EL (cell line): ENCODE measurements around the gene TENM3.

Source experiments
- DNase-seq: peaks from one replicate; pipeline ENCODE4 v3.0.0-alpha.2; 2016

Gene TENM3

GRCh38 chr4:182644683-182645050 is 401.5 kb downstream of the TENM3 start:
- peak; percentile 22 for DNase-seq

GRCh38 chr4:182645511-182645910 is 402.3 kb downstream of the TENM3 start:
- DNase-seq: no peak

DNA sequence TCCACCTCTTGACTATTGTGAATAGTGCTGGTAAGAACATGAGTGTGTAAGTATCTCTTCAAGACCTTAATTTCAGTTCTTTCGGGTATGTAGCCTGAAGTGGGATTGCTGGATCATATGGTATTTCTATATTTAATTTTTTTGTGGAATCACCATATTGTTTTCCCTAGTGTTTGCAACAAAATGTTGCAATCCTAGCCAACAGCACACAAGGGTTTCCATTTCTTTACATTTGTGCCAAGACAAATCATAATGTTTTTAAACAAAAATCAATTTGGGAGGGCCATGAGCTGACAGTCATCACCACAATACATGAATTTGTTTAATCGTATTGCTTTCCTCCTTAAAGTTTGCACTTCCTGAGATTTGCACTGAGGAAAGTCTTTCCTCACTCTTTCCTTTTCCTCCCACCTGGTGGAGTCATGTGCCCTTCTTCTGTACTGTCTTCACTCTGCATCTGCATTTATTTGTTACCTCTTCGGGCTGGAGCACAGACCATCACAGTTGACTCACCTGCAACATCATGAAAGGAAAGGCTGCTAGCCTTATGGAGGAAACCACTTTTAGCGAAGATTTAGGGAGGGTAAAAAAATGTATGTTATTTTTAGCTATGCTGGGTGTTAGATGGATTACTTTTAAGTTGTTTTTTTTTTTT is 404.6 kb downstream of the TENM3 start:
- no peak for DNase-seq

DNA sequence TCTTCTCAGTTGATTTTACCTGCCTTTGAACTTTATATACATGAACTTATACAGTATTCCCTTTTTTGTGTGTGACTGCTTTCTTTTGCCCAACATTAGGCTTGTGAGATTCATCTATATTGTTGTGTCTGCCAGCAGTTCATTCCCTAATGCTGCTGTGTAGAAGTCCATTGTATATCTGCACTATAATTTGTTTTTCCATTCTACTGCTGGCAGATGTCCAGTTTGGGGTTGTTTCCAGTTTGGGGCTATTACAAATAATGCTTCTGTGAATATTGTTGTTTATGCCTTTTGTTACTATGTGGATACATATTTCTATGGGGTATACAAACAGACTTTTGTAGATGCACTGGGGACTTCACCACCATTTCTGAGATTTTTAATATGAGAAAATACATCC is 405.6 kb downstream of the TENM3 start:
- no peak for DNase-seq

DNA sequence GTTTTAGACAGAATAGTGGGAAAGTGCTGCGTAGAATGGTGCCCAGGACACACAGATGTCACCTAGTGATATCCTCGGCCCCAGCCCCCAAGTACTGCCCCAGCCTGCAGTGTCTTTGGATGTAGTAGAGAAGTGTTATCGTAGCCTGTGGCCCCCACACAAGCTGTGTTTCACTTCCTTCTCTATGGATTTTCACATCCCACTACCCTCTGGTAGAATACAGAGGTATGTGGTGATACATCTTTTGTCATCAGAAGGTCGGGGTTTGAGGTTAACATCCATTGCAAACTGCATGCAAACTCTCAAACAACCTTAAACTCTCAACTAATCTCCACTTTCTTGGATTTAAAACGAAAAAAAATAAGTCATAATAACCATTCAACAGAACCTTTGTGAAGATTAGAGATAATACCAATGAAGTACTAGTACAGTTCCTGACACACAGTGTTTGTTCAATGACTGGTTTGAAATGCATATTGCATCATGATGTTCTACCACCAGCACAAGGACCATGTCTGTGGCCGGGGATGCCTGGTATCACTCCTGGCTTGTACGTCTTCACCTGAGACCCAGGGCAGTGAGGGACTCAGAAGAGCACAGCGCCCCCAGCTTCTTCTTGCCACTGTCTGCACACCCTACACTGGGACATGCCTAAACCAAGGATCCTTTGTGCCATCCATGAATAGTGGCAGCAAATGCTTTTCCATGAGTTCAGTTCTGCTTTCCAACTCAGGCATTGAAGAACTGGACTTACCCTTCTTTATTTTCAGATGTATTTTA is 406.7 kb downstream of the TENM3 start:
- no peak for DNase-seq

GRCh38 chr4:182653596-182653995 is 410.4 kb downstream of the TENM3 start:
- peak; percentile 11 for DNase-seq

DNA sequence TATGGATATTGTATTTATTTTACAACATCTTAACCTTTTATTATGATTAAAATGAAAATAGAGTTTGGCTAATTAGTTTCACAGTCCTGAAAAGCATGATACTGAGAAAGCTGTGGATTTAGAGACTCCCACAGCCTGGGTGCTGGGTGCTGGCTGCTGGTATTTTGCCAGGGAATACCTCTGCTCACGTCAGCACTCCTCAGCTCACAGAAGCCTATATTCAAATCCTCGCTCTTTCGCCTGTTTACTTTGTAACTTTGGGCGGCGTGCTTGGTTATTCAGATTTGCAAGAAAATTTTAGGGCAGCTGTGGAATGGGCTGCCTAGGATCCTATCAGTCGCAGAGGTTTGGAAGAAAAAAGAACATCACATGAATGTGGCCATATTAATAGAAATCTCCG is 412.1 kb downstream of the TENM3 start:
- no peak for DNase-seq

GRCh38 chr4:182662551-182662950 is 419.3 kb downstream of the TENM3 start:
- DNase-seq: no peak

DNA sequence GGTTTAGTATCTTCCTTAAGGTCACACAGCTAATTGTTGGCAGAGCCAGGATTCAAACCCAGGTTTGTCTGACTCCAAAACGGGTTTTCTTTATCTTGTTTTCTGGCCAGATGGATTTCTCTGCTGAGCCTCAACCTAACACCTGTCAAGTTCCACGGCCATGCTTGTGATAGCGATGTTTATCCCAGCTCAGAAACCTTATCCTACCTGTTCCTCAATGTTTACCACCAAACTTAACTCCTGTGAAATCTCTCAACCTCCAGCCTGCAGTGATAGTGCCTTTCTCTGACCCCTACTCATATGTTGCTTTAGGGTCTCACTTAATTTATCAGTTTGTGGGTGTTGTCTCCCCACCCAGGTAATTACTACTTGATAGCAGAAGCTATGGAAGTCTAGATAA is 428.0 kb downstream of the TENM3 start:
- no peak for DNase-seq

- no peak for DNase-seq
Measured at GRCh38 chr4:182671749-182672148, 428.5 kb downstream of the TENM3 start.

DNA sequence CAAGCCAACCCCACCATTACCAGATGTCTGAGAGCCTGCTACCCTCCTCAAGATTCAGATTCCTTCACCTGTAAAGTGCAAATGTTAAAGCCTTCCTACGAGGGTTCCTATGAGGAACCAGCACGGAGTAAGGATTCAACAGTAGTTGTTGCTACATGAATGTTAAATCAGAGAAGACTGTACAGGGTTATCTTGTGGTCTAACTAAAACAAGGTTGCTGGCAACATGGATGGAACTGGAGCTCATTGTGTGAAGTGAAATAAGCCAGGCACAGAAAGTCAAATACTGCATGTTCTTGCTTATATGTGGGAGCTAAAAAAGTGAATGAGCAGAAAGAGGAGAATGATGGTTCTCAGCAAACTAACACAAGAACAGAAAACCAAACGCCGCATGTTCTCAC is 435.4 kb downstream of the TENM3 start:
- DNase-seq: no peak

- DNase-seq: no peak
Measured at GRCh38 chr4:182679533-182679932, 436.3 kb downstream of the TENM3 start.

- no peak for DNase-seq
Measured at GRCh38 chr4:182680234-182680653, 437.0 kb downstream of the TENM3 start.

DNA sequence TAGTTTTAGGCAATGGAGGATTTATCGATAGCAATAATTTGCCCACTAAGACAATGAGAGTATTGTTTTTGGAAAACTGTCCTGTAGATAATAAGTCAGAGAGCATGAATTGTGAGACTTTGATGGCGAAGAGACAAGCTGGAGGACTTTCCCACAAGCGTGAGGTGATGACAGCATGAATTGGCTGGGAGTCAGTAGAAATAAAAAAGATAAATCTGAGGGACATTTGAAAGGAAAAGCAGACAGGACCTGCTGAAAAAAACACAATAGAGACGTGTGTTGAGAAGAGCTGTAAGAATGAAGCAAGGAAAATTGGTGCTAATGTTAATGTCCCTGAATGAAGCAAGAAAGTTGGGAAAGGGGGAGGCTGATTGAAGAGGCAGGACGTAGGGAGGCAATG is 440.5 kb downstream of the TENM3 start:
- no peak for DNase-seq

DNA sequence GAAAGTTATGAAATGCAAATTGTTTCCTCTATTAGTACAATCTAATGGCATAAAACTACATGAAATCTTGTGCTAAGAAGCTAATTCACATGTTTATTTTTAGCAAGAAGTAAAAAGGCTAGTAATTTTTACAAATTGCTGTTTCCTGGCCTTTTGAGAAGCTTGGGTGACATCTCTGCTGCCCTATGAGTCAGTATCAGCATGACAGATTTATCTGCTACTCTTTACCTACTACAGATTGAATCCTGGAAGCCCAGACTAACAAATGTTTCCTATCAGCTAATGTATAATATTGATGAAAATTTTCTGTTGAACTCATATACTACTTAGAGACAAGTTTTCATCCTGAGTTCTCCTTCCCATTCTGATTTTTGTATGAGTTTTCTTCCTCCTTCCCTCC is 441.6 kb downstream of the TENM3 start:
- no peak for DNase-seq

- DNase-seq: no peak
Measured at GRCh38 chr4:182688081-182688480, 444.9 kb downstream of the TENM3 start.

DNA sequence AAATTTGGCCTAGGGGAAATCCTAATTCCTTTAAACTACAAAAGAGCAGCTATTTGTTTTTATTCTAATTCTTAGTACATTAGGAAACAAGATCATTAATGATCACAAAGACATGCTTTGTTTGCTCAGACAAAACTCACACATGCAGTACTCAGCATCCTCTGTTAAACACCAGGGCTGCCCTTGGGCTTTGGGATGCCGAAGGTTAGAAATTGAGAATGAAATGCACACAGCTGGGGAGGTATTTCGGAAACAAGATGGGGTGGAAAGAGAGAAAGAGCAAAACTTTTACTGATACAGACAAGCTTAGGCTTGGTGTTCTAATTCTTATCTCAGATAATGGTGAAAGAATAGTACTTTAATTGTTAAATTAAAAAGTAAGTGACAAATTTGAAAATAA is 451.3 kb downstream of the TENM3 start:
- no peak for DNase-seq

GRCh38 chr4:182695009-182695408 is 451.8 kb downstream of the TENM3 start:
- no peak for DNase-seq

- no peak for DNase-seq
Measured at GRCh38 chr4:182695842-182696241, 452.6 kb downstream of the TENM3 start.

- no peak for DNase-seq
Measured at GRCh38 chr4:182697094-182697493, 453.9 kb downstream of the TENM3 start.

DNA sequence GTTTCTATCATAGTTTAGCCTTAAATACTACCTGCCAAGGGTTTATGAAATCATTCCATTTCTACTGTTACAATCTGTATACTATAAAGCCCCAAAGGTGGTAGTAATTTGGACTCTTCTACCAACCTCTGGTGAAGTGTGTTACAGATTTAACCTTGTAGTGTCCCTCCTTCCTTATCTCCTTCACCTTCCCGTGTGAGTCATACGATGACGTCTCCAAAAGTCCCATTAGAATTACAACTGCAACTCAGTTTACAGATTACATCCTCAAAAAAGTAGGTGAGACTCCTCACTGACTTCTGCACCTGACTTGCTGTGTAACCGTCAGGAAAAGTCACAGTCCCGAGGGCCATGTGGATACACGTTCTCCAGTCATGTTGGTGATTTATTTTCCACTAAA is 455.0 kb downstream of the TENM3 start:
- no peak for DNase-seq

DNA sequence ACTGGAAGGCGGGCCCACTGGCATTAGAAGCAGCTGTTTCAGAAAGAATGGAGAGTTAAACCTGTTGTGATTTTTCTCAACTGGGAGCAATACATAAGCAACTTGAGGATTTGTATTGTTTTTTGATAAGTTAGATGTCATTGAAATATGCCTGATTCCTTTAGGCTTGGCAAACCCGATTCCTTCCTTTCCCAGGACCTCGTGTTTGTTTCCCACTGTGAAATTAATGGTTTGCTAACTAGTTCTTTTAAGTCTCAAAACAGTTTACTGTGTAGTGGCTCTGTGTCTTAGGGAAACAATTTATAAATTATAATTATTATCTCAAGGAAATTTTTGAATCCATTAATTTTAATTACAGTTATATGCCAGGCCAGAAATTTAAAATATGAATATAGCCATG is 456.0 kb downstream of the TENM3 start:
- no peak for DNase-seq

DNA sequence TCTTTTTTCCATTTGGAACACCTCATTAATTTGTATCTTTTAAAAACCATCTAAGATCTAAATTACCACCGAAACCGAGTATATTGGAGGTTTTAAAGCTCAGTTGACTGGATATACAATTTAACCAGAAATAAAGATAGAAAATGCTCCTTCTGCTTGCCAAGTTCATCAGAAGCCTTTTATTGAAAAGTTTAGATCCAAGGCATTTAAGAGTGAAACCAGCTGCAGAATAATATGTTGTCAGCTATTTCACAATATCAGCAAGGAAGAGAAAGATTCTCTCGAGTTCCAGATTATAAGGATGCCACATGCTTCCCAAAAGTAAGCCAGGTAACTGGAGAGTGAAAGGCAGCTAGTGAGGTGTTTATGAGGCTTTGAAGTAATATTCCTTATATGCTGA is 456.6 kb downstream of the TENM3 start:
- no peak for DNase-seq

- DNase-seq: no peak
Measured at GRCh38 chr4:182700362-182701160, 457.4 kb downstream of the TENM3 start.
